Skeletal muscle cell (primary cell): ENCODE data around the gene XYLT1.

Source experiments
- DNase-seq: peaks from one replicate; pipeline ENCODE4 v3.0.0-alpha.2; 2010; ENCODE audit warnings: low read depth
- H3K4me3 ChIP-seq: 2 replicates; pipeline ENCODE4 v1.5.1; 2011; ENCODE audit warnings: low read depth, mild to moderate bottlenecking, control low read depth, low read length, moderate library complexity

The XYLT1 gene

DNA sequence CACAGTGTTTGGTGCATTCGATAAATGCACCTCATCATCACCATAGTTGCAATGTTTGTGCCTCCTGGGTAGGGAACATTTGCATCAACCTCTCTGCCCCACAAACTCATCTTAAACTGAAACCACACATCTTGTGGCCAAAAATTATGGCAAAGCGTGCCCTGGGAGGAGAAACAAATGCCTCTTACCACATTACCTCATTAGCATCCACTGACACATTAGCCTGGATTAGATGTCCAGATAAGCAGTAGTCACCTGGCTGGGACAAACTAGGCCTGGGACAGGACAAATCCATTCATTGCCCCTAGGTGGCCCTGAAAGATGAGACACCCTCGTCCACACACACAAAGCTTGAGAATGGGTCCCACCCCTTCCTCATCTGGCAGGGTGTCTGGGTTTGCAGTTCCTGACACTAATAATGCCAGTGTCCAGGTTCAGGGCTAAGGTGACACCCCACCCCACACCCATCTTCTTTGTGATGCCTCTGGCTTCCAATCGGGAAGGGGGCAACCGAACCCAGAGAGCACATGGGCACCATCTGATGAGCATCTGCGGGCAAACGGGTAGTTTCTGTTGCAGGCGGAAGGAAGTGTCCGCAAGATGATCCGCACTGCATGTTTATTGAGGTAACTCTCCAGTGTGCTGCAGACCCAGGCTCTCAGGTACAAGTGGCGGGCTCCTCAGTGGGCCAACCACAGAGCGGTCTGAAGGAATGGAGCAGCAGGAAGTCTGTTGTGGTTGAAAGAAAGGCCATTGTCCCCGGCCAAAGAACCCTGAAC lies 8.6 kb downstream of the XYLT1 start:
- no peak overlapping the region for H3K4me3 ChIP-seq
- no peak for DNase-seq

DNA sequence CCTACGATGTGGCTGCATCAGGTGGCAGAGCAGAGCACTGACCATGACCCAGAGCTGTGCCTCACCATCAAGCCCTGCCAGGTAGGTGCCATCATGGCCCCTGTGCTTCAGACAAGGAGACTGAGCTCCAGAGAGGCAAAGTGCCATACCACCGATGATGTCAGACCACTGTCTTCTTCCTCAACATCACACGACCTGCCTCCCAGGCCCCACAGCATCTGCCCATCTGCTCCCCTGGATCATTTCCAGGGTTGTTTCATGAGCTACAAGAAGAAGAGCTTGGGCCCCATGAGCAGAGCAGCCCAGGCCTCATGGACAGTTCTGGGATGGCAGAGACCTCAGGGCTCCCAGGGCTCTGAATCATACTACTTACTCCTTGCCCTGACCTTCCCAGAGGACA lies 9.9 kb downstream of the XYLT1 start:
- H3K4me3 ChIP-seq = no peak overlapping the region
- no peak for DNase-seq

DNA sequence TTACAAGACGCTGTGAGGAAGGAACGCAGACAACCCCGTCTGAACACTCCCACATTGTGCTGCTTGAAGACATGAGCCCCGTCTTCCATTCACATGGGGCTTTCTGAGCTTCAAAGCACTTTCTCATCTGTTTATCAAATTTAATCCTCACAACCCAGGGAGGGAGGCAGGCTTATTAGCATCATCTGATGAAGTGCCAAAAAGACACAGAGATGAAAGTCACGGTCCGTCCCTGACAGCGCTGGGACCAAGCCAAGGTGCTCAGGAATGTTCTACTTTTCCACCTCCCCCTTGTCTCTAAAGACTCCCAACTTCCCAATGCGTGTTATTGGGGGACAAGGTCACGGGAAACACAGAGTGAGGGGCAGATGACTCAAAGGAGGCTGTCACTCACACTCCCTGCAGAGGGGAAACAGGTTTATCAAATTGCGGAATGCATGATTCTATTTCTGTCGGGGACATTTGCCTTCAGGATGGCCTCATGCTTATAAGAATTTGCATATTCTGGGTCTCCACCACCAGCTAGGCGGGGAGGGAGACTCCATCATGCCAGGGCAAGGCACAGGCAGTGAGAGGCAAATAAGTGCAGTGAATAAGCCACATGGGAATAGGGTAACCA lies 10.7 kb downstream of the XYLT1 start:
- no peak for DNase-seq
- H3K4me3 ChIP-seq = no peak overlapping the region

DNA sequence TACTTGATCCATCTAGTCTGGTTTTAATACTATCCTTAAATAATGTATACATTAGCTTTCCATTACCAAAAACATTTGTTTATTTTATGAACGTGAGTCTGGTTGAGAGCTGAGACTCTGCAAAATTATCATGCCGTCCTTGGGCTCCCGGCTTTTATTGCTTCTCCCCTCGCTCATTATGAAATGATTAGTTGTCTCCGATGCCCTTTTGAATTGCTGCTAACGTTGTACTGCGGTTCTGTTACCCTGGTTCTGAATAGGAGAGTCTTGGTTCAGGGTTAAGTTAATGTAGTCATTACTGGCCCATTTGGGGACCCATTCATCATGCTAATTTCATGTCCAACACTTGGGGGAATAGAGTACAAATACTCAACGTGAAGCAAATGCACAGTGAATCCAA lies 12.8 kb downstream of the XYLT1 start:
- H3K4me3 ChIP-seq = no peak overlapping the region
- DNase-seq = no peak

DNA sequence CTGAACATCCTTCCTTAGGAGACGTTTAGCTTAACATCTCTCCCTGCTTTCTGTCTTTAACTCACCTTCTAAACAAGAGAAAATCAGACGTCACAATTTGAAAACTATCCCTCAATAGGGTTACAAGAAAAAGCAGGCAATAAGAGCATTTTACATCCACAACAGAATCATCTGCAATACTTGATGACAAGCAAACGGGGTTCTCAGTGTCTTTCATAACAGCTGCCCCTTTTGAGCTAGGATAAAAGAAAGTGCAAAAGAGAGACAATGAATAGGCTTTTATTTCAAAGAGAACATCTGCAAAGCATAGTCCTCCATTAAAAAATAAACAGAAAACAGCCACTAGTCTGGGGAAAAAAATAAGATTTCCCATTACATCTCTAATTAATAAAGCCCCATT lies 13.2 kb downstream of the XYLT1 start:
- DNase-seq = no peak
- H3K4me3 ChIP-seq = no peak overlapping the region

DNA sequence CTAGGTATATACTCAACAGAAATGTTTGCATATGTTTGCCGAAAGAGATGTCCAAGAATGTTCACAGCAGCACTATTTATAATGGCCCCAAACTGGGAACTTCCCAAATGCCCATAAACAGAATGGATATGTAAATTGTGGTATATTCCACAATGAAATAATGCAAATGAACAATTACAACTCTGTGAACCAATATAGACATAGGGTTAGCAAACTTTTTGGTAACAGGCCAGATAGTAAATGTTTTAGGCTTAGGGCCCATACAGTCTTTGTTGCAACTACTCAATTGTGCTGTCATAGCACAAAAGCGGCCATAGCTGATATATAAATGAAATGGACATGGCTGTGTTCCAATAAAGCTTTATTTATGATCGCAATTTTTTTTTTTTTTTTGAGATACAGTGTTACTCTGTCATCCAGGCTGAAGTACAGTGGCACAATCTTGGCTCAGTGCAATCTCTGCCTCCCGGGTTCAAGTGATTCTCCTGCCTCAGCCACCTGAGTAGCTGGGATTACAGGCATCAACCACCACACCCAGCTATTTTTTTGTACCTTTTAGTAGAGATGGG lies 16.5 kb downstream of the XYLT1 start:
- H3K4me3 ChIP-seq = no peak overlapping the region
- no peak for DNase-seq

DNA sequence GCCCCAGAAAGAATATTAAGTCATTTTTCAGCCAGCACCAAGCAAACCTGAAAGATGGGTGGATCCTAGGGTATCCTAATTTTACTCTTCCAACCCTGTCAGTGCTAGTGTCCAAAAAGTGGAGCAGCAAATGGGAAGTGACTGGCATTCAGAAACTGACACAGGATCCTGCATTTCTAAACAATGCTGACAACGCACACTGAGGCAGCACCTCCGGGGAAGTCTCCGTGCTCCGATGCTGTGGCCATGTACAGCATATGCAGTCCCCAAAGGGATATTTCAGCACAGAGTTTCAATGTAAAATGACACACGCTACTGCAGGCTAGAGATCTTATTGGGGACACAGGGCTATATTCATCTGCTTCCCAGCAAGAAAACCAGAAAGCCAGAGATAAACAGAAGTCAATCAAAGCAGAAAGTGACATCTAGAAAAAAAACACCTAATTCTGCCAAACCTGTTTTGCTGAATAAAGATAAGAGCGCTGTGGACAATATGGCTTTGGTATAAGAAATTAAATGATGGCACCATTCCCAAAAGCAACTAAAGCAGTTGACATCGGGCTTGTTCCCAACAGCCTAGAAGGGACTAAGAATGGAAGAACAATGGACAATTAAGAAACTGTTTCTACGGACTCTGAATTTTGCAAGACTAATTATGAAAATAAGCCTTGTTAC lies 17.3 kb downstream of the XYLT1 start:
- no peak overlapping the region for H3K4me3 ChIP-seq
- DNase-seq = no peak

DNA sequence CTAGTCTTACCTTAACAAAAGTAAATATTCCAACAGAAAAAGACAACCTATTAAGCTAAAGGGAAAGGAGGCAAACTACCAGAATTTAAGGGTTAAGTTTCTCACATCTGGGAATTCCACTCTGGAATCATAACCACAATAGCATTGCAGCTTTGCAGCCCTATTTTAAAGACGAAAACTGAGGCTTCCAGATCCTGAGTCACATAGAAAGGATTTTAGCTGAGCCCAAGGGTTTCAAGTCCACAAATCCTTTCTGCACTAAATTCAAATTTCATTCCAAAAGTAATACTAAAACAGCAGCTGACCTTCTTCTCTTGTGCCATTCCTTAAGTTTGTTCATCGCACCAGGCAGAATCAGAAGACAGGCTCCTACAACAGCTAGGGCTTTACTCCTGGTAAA lies 17.8 kb downstream of the XYLT1 start:
- DNase-seq = no peak
- no peak overlapping the region for H3K4me3 ChIP-seq

DNA sequence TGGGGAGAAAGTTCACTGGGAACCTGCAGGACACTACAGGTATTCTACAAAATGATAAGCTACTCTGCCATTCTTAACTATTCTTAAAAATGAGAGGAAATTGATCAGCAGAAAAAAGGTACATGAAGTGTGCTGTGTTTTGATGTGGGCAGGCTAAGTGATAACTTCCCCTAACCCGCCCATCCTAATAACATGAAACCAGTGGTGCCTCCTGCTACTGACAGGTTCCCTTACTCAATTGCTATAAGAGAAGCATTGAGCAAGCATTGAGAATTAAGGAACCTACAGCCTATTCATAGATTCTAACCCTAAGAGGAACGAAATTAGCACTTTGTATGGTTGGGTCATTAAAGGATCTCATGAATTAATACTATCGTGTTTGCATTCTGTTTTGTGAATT lies 18.9 kb downstream of the XYLT1 start:
- no peak overlapping the region for H3K4me3 ChIP-seq
- no peak for DNase-seq

DNA sequence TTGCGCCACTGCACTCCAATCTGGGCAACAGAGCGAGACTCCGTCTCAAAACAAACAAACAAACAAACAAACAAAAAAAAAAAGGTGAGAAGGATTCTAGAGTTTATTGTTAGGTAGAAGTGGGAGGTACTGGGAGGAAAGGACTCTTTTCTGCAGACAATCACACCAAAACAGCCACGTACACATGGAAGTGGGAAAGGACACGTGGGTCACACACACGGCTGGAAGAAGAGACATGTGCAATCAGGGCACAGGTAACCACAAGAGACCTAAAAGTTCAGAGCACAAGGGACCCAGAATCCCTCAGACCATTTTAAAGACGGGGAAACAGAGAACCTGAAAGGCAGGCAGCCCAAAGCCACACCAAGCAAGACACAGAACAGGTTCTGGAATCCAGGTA lies 20.5 kb downstream of the XYLT1 start:
- H3K4me3 ChIP-seq = no peak overlapping the region
- no peak for DNase-seq

DNA sequence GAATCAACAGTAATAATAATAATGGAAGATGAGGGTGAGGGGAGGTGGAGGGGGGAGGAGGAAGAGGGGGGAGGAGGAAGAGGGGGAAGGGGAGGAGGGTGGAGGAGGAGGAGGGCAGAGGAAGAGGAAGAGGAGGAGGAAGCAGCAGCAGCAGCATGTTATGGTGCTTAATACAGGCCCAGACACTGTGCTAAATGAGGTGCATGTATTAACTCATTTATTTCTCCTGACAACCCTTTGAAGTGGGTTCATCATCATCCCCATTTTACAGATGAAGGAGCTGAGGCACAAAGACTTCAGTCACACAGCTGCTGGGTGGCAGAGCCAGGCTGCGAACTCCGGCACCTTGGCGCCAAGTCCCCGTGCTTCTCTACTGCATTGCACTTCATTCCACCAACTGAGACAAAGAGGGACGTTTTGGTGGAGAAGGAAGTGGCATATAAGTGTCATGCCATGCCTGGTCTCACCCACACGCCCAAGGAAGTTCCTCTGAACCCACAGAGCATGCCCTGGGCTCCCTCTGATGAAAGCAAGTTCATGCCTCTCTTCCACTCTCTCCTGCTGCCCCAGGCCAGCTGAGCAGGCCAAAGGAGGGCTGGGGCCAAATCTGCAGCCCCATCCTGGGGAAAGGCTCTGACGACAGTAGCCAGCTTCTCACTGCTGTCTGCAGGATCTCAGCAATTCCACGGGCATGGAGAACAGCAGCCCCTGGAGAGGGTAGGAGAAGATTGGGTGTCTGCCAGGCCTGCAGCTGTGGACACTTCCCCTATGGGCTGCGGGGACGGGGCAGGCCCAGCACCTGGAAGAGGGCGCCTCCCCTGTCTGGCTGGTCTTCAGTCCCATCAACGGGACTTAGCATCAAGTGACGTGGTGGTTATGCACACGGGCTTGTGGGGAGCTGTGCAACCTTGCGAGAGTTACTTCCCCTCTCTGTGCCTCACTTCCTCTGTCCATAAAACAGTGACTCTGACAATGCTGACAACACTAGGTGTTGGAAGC lies 21.8 kb downstream of the XYLT1 start:
- H3K4me3 ChIP-seq = no peak overlapping the region
- DNase-seq = no peak

DNA sequence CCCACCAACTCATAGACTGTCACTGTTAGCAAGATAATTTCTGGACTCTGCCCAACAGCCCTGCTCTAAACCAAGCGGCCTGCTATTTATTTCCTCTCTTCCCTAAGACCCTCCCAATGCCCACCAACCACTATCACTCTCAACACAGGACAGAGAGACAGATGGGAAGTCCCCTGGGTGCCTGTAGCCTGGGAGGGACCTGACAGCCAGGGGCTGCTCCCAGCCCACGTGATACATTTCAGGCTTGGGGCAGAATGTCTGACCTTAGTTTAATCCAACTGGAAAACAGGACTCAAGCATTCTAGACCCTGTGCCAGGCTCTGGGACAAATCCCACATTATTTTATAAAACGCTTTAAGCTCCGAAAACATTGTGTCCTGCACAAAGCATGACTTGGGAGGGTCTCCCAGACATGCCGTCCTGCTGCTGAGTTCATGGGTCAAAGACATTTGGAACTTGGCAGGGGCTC lies 23.6 kb downstream of the XYLT1 start:
- no peak overlapping the region for H3K4me3 ChIP-seq
- DNase-seq = no peak

DNA sequence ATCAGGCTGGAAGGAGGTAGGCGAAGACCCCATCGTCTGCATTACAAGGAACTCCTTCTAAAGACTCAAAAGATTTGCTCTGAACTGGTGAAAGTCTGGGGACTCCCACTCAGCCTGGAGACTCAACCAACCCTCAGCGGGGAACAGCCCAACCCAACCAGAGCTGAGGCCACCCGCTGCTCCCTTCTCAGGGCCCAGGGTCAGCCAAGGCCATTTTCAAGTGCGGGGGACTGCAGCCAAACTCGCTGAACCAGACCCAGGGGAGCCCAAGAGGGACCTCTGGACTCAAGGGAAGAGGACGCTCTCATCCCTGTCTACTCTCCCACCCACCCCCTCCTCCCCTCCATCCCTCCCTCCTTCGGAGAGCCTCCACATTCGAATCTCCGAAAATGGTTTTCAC lies 24.1 kb downstream of the XYLT1 start:
- no peak overlapping the region for H3K4me3 ChIP-seq
- no peak for DNase-seq

DNA sequence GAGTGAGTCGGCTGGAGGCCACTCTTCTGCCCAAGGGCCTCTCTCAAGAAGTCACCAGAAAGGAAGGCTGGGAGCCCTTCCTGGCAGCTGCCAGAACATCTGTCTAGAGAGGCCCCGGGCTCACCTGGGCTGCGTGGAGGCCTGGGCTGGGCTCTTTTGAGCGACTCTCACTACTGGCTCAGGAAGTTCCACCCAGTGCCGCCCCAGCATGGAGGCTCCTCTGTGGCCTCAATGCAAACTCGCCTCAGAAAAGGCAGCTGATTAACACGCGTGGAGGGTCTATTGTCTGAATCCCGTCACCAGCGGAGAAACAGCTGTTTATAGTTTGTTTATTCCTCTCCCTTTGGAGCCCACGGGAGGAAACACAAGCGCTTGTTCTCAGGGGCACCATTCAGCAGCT lies 25.3 kb downstream of the XYLT1 start:
- no peak for DNase-seq
- H3K4me3 ChIP-seq = no peak overlapping the region

DNA sequence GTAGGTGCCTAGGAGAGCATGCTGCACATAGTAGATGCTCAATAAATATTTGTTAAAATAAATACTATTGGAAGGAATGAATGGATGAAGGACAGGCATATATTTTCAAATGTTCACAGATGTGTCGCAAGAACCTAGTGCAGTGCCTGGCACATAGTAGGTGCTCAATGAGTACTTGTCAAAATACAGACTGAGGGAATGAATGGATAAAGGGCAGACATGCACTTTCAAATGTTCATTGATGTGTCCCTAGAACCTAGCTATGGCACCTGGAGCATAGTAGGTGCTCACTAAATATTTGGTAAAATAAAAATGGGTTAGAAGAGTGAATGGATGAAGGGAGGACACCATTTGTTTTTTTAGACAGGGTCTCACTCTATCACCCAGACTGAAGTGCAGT lies 26.1 kb downstream of the XYLT1 start:
- no peak overlapping the region for H3K4me3 ChIP-seq
- no peak for DNase-seq

DNA sequence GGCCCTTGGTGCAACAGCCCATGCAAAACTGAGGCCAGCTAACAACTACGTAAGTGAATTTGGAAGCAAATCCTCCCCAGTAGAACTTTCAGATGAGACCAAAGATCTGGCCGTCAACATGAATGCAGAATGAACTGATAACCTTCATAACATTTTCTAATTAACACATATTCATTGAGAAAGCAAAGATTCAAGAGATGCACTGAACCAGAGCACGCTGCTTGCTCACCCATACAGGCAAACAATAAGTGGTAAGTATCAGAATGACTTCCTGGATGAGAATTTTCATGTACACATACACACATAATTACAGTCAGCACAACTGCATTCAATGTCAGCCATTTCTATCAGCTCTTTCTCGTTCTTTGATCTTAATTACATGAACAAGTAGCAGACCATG lies 30.6 kb downstream of the XYLT1 start:
- no peak overlapping the region for H3K4me3 ChIP-seq
- no peak for DNase-seq

DNA sequence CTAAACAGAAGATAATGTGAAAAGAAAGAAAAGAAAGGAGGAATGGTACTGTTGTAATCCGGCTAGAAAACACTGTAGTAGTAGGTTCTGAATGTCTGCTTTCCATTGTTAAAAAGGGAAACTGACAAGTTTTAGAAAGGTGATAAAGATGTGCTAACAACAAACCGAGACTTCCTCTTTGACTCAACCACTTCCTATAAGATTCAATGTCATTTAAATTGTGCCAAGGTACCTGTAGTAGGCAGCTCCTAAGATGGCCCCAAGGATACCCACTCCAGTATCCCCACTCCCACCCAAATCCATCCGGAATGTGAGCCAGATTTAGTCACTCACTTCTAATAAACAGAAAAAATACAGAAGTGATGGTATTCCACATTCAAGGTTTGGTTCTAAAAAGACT lies 31.2 kb downstream of the XYLT1 start:
- H3K4me3 ChIP-seq = no peak overlapping the region
- DNase-seq = no peak

DNA sequence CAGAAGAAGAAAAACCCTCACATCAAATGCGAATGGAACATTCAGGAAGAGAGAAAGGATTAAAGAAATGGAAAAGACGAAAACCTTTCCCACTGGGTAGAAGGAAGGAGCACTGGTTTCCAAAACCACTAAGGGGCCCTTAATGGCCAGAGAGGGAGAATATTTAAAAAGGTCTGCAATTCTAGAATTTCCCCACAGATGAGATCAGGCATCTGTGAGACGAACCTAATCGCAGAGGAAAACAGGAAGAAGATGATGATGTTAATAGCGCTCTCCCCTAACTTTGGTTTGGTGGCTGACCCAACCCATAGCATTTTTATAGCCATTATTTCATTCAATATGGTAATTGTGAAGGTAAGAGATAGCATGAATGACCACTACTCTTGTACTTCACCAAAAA lies 32.8 kb downstream of the XYLT1 start:
- no peak for DNase-seq
- H3K4me3 ChIP-seq = no peak overlapping the region

DNA sequence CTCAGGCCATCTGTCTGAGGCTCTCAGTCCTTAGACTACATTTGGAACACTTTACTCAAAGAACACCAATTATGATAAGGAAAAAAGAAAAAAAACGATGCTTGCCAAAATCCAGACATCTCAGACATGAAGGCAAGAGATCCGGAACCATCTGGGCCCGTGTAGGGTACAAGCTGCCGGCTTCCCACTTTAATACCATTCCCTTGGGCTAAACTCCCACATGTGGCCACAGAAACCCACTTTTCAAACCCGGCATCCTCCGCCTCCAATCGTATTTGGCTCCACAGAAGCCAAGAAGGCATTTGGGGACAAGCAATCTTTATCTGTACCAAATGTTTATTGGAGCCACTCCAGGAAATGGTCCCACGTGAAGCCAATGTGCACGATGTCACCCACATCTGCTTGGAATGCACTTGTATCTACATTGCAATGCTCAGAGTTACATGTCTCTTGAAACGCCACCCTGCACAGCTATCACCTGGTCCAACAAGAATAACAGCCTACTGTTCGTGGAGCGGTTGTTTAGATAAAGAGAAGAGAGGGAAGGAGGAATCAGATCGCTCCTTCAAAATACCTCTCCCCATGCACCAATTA lies 33.5 kb downstream of the XYLT1 start:
- no peak overlapping the region for H3K4me3 ChIP-seq
- DNase-seq = no peak
